Inferior parietal cortex (tissue), 1 donor: ENCODE measurements around the gene CYTIP.

Experiments used
- DNase-seq: peaks from one replicate; pipeline ENCODE4 v3.0.0-alpha.2; 2016; ENCODE audit errors: extremely low spot score

The CYTIP gene

GRCh38 chr2:157463002-157463401 is 19.1 kb upstream of the CYTIP start:
- DNase-seq, result no peak

DNA sequence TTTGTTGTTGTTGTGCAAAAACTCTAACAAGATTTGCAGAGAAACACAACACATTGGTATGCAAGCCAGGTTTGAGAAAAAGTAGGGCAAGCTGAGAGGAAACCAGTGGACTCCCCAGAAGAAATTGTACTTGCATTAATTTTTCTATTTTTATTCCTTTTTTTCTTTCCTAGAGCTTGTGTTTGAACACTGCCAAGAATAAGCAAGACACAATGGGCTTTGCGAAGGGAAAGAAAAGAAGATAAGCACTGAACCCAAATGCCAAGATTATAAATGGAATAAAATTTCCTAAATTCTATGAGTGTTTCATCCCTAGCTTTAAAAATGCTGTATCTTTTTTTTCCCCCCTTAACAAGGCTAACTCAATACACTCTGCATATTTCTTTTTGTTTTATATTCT is 17.0 kb upstream of the CYTIP start:
- DNase-seq, result no peak

DNA sequence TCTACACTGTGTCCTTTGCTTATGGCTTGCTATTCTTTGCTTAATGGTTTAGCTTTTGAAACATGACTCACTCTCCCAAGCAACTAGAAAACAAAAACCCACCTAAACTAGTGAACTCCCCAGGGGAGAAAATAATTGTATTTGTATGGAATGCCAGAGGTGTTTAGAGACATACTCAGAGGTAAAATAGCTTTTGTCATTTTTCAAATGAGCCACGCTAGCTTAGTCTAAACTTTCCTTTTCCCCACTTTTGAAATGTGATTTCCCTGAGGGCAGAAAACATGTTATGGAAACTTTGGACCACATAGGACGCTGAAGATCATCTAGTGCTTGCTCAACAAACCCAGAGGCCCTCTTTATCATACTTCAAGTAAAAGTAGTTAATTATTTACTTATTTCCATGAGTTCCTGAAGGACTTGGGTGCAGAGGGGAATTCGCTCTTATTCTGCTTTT is 16.5 kb upstream of the CYTIP start:
- DNase-seq, result no peak

DNA sequence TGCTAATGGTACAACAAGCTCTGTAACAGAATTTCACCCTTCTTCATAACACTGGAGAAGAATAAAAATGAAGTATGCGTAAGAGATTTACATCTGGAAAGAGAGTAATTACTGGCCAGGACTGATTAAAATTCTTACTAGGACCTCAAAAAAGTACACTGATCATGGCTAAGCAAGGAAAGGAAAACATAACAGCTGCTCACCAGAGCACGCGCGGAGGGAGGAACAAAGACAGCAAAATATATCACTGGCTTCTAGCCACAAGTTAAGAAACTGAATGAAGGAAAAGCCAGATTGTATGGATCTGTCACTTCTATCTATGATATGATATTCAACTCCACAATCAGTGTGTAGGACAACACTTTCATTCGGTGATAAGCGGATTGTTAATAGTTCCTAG is 15.6 kb upstream of the CYTIP start:
- DNase-seq, result no peak

DNA sequence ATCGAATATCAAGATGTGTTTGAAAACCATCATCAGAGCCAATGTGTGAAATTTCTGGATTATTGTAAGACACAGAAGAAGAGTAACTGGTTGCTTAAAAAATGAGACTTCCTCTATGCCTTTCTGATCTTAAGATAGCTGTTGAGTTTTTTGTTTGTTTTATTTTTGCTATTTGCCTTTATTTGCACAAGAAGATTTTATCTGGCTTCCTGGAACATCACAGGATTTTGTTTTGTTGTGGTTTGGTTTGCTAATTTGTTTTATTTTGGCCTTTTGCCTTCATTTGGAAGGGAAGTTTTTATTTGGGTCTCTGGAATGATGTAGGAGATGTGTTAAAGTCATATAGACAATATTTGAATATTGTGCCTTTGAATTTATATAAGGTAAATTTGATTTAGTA is 3.9 kb upstream of the CYTIP start:
- no peak for DNase-seq

DNA sequence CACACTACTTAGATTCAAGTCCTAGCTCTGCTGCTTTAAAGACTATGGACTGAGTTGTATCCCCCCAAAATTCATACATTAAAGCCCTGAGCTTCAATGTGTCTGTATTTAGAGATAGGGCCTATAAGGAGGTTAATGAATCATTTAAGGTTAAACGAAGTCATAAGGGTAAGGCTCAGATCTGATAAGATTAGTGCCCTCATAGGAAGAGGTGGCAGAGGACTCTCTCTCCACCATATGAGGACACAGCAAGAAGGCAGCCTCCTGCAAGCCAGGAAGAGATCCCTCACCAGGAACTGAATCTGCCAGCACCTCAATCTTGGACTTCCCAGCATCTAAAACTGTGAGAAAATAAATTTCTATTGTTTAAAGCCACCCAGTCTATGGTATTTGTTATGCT is 3.1 kb upstream of the CYTIP start:
- no peak for DNase-seq

DNA sequence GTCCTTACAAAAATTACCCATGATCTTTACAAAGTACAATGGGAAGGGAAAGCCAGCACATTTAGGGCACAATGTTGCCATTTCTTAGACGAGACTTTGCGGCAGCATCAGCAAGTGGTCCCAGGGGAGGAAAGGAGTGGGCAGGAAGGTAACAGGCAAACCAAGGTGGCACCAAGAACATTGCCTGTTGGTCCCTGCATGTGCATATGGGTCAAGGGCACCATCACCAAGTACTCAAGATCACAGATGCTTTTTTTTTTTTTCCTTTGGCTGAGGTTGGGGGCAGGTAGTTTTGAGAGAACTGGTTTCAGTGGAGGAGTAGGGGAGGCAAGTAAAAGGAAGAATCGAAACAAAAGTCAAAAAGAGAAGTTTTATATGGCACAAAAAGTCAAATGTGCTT is 752 bp upstream of the CYTIP start:
- no peak for DNase-seq

GRCh38 chr2:157443090-157443489 is 799 bp downstream of the CYTIP start:
- no peak for DNase-seq

GRCh38 chr2:157442636-157443035 is 1.3 kb downstream of the CYTIP start:
- no peak for DNase-seq

- no peak for DNase-seq
Measured at GRCh38 chr2:157442191-157442590, 1.7 kb downstream of the CYTIP start.

- no peak for DNase-seq
Measured at GRCh38 chr2:157441072-157441454, 2.8 kb downstream of the CYTIP start.

DNA sequence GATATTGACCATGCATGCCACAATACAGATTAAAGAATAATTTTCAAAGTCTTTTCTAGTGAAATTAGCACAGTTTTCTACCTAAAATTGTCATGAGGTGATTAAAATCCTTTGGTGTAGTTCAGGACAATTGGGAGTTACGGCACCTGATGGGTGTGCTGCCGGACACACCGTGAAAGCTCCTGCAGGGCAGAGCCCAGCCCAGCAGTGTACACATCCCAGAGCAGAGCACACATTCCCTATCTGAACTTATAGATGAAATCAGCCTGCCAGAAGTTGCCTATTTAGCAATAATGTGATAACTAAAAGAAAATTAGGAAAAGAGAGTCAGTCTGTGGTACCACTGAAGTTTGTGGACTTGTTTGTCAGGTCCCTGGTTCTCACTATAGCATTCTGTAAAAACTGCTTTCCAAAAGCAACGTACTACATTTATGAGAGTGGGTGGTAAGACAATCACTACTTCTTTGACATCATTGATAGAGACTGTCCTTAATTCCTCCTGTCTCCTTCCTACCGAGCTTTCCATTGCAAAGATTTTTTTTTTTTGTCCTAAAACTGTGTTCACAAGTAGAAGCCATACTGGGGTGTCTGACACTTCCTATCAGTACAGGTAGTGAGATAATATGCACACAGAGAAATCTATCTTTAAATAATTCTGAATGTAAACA is 3.4 kb downstream of the CYTIP start:
- DNase-seq, result no peak

DNA sequence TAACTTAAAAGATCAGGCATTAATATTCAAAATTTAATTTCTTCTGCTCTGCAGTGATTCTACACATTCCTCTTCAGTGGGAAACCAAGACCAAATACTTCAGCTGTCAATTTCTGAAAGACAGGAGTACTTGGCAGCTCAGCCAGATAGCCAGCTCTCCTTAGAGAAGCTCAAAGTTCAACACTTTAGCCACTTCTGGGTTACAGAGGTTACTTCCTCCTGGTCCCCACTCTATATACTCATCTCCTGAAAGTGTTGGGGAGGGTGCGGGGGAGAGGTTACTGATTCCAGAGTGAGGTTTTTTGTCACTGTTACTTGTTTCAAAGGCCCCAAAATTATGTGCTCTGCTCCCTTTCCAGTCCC is 4.1 kb downstream of the CYTIP start:
- no peak for DNase-seq

- no peak for DNase-seq
Measured at GRCh38 chr2:157438863-157439823, 4.7 kb downstream of the CYTIP start.

- no peak for DNase-seq
Measured at GRCh38 chr2:157433394-157433793, 10.5 kb downstream of the CYTIP start.

DNA sequence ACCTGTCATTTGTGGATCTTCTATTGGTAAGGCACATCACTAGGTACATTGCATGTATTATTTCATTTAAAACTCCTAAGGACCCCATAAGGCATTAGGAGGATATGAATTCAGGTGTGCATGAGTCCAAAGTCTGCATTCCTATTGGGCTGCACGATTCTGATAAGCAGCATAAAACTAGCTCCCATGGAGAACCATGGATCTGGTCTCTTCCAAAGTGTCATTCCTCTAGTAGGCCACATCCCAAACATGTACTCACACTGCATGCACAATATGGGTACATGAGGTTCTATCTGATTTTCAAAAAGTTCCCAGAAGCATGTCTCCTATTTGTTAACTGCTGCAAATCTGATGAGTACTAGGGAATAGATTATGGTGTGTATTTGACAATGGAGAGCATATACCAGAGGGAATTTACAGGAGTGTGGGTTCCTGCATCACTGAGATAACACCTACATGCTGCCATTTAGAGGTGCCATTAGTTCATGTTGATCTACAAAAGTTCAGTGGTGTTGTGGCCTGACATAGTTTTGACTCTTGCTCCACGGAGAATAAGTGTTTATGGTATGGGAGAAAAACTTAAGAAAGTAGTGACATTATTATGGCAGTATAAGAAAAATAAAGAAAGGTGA is 11.3 kb downstream of the CYTIP start:
- DNase-seq, result no peak

GRCh38 chr2:157431176-157431575 is 12.7 kb downstream of the CYTIP start:
- DNase-seq, result no peak

- DNase-seq, result no peak
Measured at GRCh38 chr2:157428500-157429175, 15.3 kb downstream of the CYTIP start.

GRCh38 chr2:157427922-157428303 is 16.0 kb downstream of the CYTIP start:
- no peak for DNase-seq

DNA sequence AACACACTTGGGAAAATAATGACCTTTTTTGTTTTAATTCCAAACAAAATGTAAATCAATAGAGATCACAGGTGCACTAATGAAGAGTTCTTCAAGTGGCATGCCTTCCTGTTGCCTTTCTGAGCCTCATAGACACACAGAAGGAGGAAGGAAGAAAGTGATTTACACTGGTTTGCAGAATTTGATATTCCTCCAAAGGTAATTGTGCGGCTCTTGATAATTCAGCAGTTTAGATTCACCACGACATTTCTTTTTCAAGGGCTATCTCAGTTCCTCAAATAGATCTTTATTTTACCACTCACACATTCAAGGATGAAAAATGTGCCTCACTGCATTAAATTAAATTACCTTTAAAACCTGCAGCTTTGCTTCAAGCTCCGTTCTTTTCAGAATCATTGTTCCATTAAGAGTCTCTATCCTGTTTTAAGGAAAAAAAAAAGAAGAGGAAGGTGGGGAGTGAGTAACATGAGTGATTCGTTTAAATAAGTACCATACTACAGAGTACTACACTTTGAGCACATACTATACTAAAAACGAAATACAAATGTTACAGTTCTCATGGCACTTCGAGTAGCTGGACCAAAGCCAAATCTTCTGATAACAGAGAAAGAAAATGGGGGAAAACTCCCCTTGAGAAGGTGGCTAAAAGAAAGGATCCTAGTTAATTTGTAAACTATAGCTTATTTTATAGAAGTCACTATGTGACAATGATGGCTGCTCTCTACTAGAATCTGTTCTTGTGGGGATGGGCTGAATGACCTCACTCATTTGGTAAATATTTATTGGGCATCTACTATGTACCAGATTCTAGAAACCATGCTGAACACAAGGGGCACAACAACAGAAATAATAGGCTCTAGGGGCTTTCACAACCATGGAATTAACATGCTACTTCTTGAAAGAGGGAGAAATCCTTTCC is 16.6 kb downstream of the CYTIP start:
- DNase-seq, result no peak

- DNase-seq, result no peak
Measured at GRCh38 chr2:157426477-157426994, 17.4 kb downstream of the CYTIP start.
